Measurements from ENCODE around the gene ELF1.
"Not testable (repeated sequence)": the region's sequence is repeated elsewhere in the genome, so short reads cannot be mapped to it uniquely, and the experiment has no call there.

Gene ELF1

DNA sequence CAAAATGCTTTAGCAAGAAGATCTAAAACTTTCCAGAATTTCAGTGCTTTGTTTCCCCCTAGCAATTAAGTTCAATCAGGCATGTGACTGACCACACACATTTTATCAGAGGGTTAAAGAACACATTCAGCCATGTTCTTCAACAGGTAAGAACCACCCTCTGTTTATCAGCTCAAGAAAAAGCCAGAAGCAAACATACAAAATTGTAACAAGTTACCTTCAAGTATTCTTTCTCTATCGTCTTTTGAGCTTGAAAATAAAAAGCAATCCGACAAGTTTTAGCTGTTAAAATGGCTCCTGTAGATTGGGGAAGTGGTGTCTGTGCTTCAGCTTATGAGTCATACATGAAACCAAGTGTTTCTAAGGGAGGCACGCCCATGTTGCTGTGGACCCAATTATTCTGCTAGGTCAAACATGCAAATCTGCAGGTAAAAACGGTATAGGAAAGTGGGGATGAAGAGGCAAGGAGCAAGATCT, at the start of gene ELF1:
ELF1 (minus strand) TSS at position 306 of the 477 bp plus-strand sequence. CDS start 37,262 bp downstream, outside the sequence.
- peak; percentile 54 for DNase-seq (ENCODE audit: low spot score)

DNA sequence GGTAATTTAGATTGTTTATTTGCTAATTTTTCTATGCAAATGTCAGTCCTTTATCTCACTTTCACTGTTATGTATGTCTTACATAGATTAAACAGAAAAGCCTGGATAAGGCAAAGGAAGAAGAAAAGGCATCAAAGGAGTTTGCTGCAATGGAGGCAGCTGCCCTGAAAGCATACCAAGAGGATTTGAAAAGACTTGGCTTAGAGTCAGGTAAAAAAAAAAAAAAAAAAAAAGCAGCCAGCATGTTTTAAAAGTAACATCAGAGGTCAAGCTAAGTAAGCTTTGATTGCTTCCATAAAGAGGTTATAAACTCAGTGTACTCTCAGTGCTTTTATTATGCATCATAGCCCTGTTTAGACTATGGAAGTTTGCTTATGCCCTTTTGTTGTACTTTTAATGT, 46.0 kb upstream of the ELF1 start:
- no peak for DNase-seq (ENCODE audit: low spot score)

DNA sequence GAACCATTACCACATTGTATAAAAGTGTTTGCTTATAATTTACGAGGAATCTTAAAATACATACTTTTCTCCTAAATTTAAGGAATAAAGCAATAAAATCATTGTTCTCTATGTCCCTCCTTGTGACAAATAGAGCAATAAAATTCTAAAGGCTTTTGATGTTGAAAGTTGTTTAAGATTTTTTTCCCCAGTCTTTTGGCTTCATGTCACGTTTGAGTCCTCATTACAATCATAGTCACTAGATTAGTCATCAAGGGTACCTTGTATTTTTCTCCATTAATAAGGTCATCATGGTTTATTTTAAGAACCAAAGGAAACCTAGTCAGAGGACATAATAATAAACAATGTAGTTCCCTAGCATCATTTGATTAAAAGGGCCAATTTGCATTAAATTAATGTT, 45.4 kb upstream of the ELF1 start:
- no peak for DNase-seq (ENCODE audit: low spot score)

DNA sequence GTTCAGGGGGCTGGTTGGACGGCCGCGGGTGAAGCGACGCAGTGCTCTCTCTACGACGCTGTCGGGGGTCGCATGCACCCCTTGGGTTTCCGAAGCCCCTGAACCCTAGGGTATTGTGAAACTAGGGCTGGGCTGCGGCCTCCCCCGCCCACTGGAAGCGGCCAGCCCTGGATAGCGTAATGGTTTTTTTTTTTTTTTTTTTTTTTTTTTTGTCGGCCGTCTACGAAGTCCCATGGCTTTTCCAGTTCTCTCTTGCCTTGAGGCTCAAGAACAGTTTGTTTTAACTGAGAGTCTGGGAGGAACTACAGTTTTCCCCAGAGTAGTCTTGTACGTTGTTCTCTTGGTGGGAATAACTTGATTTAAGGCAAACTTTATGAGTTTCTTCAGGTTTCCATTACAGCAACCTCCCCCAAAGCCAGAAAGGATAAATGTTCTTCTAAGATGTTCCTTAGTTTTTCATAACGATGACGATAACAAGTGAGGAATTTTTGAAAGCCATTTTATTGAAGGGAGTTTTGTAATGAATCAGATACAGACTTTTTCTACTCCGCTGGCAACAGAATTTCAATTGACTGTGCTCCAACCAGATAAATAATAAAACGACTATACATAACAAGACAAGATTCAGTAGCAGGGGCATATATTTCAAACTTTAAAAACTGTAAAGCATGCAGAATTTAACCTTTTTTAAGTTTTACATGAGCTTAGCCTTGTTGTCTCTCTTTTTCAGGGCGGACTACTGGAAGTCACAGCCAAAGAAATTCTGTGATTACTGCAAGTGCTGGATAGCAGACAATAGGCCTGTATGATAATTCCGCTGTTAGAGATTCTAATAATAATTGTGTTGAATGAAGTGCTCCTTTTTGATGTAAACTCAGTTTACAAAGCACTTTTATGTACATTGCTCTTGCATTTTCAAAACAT, 43.1 kb upstream of the ELF1 start:
- peak; percentile 41 for DNase-seq (ENCODE audit: low spot score)

DNA sequence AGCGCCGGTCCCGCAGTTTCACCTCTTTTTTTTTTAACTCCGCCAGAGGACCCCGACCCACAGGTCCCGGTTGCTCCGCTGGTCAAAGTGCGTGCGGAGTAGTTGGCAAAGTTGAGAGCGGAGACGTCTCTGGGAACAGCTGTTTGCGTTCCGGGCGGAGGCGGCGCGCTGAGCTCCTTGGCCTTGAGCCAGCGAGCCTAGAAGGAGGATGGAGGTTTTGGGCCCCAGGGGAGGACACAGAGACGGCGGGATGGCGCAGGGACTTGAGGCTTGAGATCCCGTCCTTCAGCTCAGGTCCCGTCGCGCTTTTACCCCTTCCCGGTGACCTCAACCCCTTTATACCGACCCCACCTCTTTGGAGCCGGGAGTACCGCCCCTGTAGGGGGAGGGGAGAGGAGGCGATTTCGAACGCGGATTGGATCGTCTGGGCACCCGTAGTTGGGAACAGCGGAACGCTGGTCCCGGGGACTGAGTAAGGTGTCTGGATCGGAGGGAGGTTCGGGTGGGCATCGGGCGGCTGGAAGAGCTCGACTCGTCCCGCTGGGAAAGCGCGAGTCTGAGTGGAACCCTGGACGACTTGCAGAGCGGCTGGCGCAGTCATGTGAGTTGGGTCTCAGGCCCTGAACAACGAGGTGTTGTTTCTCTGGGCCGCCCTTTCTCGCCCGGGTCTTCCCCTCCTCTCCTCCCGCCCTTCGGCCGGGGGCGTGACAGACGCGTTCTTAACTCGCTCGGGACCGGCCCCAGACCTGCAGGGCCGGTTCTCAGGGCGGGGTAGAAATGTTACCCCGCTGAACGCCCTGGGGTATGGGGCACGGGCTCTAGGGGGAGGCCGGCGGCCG, 42.2 kb upstream of the ELF1 start, which contains the start of gene WBP4:
WBP4 (plus strand) TSS at position 435 of the 839 bp plus-strand sequence; CDS start at position 600, 165 bp downstream.
- DNase-seq (ENCODE audit: low spot score) = peak; percentile 95

DNA sequence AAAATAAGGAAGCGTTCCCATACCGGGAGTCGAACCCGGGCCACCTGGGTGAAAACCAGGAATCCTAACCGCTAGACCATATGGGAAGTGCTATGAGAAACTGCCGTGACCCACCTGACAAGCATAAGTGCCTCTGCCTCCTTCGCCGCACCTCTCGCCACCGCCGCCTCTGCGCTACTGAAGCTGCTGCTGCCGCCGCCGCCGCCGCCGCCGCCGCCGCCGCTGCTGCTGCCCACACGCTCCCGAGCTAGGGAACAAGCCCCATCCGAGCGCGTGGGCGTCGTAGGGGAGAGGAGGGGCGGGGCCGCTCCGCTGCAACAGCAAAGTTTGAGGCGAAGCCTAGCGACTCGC, 41.6 kb upstream of the ELF1 start:
- DNase-seq (ENCODE audit: low spot score) = peak; percentile 83

DNA sequence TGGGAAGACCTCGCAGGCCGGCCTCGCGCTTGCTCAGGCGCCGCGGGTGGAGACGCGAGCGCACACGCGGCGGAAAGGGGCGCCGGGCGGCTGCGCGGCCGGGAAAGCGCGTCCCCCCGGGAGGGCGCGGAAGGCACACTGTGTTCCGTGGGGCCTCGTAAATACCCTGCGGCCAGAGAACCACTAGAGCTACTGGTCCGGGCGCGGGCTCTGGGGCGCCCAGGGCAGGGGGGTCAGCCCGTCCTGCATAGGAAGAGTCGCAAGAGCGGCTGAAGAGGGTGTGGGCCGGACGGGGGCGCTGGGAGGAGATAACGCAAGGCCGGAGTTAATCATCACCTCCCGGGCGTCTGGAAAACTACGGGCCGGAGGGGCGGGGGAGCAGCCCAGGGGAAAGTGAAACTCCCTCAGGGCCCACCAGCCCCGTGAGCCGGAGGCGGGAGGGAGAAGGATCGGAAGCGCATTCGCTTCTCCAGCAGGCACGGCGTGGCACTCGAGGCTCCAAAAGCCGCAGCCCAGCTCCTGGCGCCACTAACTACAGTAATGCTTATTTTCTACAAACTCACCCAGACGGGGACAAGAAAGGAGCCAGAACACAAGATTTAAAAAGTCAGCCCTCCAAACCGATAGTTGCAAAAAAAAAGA, 41.1 kb upstream of the ELF1 start:
- DNase-seq (ENCODE audit: low spot score) = peak; percentile 93

DNA sequence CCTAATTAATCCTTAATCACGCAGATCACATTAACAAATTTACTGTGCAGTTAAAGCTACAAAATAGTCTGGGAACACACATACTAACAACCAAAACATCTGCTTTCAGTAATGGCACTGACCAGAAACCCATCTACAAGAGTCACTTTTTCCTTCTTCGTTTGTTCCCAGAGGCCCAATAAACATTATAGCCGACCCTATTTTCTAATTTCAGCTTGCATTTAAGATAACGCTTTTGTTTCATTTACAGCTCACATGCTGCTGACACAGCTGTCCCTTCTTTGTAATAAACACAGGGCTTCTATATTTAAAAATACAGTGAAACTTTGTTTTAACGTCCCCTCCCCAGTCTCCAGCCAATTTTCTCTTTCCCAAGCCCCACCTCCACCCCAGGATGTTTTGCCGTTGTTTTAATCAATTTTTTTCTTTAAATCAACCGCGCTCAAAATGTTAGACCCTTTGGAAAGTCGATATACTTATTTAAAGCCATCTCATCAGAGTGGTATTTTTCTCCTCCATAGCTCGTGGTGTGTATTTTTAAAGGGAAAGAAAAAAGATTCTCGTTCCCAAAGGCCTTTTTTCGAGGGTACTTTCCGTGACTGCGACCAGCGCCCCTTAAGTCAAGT, 40.5 kb upstream of the ELF1 start:
- DNase-seq (ENCODE audit: low spot score) = peak; percentile 62

DNA sequence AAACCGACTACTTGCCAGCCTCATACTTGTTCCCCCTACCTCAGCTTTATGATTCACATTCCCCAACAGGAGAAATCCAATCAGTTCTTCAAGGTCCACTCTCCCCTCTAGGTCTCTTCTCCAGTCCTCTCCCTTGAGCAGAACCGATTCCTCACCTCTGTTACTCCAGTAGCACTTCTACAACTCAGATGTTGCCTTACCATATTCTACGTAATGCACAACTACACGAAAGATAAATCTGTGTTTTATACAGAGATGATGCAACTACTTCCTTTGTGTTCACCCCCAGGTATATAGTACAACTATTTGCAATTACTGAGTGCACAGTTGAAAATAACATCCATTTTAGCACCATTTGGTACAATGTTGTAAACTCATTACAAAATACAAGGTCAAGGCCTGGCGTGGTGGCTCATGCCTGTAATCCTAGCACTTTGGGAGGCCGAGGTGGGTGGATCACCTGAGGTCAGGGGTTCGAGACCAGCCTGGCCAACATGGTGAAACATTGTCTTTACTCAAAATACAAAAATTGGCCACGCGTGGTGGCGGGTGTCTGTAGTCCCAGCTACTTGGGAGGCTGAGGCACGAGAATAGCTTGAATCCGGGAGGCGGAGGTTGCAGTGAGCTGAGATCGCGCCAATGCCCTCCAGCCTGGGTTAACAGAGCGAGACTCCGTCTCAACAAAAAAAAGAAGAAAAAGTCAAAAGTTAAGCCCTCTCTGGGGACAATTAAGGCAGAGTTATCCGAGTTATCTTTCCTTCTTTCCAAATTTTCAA, 39.4 kb upstream of the ELF1 start:
- no peak for DNase-seq (ENCODE audit: low spot score)

DNA sequence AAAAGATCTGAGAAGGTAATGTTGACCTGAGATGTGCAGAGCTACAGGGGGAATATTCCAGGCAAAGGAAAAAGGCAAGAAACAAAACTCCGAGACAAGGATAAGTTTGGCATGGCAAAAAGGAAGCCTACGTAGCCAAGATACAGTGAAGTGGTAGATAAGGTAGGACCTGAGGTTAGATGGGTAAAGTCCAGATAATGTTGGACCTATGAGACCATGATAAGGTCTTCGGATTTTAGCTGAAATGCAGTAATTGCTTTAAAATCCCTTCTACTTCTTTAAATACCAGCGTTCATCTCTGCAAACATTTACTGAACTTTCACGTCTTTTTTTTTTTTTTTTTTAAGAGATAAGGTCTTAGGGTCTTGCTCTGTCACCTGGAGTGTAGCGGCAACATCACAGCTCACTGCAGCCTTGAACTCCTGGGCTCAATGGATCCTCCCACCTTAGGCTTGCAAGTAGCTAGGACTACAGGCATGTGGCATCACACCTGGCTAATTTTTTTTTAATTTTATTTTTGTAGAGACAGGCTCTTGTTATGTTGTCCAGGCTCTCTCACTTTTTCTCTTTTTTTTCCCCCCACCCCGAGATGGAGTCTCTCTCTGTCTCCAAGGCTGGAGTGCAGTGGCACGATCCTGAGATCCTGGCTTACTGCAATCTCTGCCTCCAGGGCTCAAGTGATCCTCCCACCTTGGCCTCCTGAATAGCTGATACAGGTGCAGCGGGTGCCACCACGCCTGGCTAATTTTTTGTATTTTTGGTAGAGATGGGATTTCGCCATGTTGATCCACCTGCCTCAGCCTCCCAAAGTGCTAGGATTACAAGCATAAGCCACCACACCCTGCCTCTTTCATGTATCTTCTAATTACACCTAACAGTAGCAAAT, 38.0 kb upstream of the ELF1 start:
- DNase-seq (ENCODE audit: low spot score) = no peak

DNA sequence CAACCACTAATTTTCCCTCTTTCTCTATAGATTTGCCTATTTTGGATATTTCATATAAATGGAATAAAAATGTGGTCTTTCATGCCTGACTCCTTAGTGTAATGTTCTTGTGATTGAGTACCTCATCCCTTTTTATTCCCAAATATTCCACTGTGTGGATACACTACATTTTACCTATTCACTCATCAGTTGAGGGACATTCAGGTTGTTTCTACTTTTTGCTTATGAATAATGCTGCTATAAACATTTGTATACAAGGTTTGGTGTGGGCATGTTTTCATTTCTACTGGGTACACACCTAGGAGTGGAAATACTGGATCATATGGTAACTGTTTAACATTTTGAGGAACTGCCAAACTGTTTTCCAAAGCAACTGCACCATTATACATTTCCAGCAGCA, 37.1 kb upstream of the ELF1 start:
- DNase-seq (ENCODE audit: low spot score) = no peak

DNA sequence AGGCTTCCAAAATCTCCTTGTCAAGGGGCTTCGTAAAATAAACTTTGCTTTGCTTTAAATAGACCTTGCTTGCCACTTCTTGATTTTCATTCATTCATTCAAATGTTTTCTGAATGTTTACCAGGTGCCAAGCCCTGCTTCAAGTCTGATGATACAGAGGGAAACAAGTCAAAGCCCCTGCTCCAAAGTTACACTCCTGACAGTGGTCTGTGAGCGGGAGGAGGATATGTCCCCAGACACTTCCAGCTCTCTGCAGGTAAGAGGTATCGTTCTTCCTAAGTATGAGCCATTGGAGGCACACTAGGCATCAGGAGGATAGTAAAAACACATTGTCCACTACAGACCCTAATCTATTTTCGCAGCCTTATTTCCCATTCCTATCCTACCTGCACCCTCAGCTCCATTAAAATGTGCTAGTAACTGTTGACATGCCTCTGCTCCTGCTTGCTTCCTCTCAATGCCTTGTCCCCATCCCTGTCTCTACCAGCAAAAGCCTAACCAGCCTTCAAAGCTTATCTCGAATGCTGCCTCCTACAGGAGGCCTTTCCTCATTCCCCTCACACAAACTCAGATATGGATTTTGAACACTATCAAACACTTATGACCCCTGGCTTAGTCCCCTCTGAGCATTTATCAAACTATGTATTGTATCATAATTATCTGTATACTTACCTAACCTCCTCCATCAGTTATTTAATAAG, 36.0 kb upstream of the ELF1 start:
- DNase-seq (ENCODE audit: low spot score) = no peak

DNA sequence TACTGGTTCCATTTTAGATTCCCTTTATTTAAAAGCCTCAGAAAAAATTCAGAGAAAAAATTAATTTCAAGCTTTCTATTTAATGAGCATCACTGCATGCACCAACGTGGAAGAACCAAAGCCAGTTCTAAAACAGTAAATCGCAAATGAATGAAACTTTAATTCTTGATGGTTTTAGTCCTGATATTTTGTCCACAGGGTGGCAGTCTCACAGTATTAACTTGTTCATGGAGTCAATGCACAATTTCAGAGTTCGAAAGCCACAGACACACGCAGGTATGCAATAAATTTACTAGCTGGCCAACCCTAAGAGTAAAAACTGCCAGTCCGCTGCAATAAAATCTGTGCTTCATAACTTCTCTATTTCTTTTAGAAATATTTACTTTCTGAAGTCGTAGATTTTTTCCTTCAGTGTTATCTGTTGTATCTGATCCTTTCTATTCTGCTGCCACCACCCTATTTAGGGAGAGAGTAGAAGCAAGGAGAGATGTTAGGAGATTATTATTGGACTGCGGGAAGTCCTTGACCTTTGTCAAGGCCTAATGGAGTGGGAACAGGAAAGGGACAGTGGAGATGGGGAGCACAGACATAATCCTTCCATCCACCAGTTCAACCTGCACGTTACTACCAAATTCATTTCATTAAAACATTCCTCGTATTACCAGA, 35.2 kb upstream of the ELF1 start:
- peak; percentile 47 for DNase-seq (ENCODE audit: low spot score)

DNA sequence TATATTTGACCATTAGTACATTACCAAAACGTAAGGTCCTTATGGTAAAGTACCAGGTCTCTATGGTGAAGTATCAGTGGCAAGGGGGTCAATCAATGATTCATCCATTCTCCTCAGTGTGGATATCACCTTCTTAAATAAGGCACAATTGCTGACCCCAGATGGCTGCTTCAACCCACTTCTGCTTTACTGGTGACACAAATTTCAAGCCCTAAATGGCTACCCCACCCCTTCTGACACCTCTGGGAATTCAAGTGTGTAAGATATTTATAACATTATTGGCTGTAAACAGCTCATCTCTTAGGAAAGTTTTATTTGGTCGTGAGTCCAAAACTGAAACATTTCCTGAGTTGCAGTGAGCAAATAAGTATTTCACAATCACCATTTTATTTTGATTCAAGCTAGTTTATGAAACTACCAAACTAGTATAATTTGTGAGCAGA, 34.3 kb upstream of the ELF1 start:
- DNase-seq (ENCODE audit: low spot score) = no peak

DNA sequence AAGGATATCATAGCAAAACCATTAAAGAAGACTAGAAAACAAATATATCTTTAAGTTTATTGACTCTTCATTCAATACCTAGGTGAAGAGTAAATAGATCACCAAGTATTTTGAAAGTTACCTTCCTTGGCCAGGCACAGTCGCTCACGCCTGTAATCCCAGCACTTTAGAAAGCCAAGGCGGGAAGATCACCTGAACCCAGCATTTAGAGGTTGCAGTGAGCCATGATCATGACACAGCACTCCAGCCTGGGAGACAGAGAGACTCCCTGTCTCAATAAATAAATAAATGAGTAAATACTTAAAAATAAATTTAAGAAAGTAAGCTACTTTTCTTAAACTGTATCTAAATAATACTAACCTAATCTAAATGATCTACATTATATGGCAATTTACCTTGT, 33.3 kb upstream of the ELF1 start:
- no peak for DNase-seq (ENCODE audit: low spot score)

DNA sequence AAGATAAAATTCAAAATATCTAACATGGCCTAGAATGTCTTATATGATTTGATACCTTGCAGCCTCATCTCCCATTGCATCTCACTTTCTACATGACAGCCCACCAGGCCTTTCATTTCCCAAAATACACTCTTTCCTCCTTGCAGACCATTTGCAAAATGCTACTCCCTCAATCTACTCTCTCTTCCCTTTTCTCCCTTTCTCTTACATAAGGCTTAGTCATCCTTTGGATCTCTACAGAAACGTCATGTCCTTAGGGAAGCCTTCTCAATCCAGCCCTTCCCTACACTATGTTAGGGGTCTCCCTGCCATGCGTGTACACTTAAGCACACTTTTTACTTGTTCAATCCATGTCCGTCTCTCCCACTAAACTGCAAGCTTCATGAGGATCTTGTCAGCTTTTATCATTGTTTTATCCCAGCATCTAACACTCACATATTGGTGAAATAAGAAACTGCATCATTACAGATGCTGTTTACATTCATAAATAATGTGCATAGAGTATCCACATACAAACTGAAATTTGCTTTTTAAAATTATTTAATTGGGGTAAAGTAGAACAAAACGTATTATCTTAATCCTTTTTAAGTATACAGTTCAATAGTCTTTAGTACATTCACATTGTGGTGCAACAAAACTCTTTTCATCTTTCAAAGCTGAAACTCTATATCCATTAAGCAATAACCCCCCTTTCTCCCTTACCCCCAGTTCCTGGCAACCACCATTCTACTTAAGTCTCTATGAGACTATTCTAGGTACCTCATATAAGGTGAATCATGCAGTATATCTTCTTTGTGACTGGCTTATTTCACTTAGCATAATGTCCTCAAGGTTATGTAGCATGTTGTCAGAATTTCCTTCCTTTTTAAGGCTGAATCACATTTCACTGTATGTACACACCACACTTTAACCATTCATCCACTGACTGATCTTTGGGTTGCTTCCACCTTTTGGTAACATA, 30.6 kb upstream of the ELF1 start:
- DNase-seq (ENCODE audit: low spot score) = no peak

DNA sequence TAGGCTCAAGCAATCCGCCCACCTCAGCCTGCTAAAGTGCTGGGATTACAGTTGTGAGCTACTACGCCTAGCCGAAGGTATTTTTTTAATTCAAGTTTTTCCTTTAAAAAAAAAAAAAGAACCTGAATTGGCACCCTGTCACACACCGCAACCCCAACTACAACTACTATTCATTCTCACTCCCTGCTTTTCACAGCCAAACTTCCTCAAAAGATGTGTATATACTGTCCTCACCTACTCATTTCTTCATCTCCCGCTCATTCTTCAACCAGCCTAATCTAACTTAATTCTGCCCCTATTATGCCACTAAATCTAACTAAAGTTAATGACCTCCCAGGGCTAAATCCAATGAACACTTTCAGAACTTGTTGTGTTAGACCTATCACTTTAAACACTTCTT, 29.5 kb upstream of the ELF1 start:
- no peak for DNase-seq (ENCODE audit: low spot score)

DNA sequence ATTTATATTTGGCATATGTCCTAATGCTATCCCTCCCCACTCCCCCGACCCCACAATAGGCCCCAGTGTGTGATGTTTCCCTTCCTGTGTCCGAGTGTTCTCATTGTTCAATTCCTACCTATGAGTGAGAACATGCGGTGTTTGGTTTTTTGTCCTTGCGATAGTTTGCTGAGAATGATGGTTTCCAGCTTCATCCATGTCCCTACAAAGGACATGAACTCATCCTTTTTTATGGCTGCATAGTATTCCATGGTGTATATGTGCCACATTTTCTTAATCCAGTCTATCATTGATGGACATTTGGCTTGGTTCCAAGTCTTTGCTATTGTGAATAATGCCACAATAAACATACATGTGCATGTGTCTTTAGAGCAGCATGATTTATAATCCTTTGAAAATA, 23.3 kb upstream of the ELF1 start:
- DNase-seq (ENCODE audit: low spot score) = not testable (repeated sequence)

Data from globus pallidus (tissue), 1 donor.